GM18861 (cell line): ENCODE data around the gene DYNLT1.
"Not testable (repeated sequence)": the region's sequence is repeated elsewhere in the genome, so short reads cannot be mapped to it uniquely, and the experiment has no call there.

Source experiments
- ATAC-seq: cut with Tn5 transposase; IDR thresholded peaks from one replicate; pipeline ENCODE4 v1.9.1; 2021; ENCODE audit not compliant: unreplicated experiment

The DYNLT1 gene

DNA sequence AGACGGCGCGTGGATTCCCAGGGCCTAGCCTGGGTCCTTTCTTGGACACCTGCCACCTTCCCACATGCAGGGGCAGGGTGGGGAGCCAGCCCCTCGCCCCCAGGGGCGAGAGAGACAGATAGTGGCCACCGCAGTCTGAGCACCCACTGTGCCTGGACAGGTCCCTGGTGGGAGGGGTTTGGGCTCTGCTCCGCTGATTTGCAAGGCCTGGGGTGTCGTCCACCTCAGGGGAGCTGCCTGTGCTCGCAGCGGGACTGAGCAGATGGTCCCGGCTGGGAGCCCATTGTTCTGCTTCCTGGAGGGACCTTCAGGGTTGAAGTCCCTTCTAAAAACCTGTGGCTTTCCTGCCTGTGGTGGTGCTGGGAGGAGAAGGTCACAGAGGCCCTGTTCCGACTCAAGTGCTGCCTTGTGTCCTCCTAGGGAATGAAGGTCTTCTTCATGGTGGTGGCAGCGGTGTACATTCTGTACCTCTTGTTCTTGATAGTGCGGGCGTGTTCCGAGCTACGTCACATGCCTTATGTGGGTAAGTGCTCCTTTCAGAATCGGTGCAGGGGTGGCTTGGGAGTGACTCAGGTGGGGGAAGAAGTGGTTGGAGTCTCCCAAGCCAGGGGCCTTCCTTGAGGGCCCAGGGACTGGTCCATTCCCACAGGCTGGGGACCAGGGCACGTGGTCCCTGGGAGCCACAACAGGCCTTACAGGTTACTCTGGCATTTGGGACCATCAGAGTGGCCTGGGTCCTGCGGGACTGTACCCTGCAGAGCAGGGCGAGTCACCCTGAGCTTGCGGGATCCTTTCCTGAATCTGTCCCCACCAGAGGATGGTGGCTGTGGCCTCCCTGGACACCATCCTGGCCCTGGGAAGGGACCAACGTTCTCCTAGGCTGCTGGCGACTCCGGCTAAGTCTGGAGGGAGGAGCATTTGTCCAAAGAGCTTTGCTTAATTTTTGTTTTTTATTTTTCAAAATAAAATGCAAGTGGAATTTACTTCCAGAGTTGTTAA is 19.6 kb downstream of the DYNLT1 start:
- ATAC-seq: no peak

DNA sequence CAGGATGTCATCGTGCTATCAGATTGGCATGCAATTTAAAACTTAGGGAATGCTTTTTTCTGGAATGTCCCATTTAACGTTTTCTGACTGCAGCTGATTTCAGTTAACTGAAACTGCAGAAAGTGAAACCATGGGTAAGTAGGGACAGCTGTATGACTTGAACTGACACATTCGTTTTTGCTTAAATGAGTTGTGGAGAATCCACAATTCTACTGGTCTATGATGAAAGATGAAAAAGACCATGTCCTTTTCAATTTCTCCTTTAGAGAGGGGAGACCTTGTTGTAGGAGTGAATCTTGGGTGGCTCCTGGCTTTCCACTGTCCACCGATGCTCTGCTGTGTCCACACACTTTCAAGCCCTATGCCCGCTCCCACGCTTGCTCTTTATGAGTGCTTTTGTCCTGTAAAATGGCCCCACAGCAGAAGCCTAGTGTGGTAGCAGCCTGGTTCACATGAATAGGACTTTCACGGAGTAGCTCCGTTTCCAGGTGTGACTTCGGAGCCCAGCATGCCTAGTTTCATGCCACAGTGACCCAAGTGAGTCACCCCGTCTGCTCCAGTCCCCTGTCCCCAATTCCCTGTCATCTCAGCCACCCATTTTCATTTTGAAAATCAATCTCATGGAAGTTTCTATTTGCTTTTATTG is 21.9 kb downstream of the DYNLT1 start:
- no peak for ATAC-seq

DNA sequence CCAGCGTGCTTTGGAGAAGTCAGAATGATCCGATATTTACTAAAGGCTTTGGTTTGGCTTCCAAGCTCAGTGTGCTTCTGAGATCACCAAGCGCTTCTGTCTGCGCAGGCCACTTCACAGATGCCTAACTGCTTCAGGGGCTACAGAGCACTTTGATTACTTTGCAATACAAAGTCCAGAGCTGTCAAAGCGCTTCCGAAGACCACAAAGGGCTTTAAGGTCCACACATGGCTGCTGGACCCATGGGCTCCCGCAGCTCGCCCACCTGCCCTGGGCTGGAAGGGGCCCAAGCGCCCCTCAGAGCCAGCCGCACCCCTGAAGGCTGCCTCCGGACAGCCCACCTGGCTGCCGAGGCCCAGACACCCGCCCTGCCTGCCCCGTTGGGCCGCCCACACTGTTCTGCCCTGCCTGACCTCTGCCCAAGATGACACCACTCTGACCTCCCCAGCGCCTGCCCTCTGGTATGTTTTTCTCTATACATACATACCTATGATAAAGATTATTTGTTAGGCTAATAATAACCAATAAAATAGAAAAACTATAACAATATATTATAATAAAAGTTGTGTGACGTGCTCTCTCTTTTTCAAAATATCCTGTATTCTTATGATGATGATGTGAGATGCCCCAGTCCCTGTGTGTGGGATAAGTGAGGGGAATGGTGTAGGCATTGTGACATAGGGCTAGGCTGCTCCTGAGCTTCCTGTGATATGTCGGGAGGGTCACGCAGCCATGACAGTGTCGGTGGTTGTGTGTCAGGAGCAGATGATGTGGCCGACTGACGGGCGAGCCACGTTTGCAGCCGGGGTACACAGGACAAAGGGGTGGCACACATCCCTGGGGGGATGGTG is 22.6 kb downstream of the DYNLT1 start:
- ATAC-seq: no peak

DNA sequence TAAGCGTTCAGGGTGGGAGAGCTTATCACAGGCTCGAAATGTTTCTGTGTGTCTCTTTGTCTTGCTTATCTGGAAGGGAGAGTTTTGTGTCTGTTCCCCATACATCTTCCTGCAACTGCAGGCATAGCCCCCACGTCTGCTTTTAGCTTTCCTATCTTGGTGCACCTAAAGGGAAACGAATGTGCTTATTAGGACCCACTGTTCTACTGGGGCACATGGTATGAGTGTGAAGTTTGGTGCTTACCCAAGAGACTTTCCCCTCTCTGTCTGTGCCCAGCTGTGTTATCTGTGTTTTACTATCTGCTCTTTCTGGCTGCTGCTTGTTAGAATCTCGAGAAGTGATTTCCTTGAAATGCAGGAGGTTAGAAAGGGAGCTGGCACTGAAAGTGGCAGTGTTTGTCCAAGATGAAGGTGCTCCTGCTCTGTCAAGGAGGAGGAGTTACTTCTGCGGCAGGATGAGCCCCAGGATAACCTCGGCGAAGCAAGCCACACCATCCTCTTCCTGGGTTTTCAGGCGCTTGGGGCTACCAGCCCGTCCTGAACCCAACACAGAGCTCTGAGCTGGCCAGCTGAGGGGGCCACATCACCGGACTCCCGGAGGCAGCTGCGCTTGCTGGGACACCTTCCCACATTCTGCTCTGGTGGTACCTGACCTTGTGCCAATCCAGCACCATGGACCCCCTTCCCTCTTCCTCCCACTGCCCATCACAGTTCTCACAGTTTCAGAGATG is 23.4 kb downstream of the DYNLT1 start:
- ATAC-seq: no peak

DNA sequence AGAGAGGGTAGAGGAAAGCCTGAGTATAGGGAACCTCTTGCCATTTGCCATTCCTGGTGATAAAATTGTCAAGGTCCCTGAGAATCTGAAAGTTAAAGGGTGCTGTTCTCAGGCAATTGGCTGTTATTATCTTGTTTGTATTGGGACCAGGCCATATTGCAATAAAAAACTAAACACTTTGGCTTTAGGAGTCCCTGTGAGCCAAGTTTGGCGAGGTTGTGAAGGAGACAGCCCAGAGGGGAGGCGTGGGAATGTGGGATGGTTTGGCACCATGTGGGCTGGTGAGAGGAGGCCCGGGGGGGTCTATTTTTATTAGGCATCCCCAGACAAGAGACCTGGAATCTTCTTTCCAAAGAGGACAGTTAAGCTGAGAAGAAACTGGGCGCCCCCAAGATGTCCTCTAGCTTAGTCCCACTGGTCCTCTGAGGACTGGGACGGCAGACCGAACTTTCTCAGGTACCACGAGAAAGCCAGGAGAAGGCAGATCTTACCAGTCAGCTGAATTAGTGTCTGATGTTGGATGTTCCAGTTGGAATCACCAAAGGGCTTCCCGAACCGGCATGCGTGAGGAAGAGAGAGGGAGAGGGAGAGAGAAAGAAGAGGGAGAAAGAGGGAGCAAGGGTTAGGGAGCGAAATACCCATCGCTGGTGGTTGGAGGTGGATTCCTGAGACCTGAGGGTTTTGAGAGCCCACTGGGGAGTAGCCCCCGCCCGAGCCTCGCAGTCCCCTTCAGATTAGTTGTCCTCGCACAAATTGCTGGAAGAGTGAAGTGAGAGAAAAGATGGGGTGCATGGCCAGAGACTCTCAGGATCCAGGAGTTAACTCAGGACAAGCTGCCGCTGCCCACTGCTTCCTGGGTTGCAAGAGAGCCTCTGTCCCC is 24.4 kb downstream of the DYNLT1 start:
- no peak for ATAC-seq

DNA sequence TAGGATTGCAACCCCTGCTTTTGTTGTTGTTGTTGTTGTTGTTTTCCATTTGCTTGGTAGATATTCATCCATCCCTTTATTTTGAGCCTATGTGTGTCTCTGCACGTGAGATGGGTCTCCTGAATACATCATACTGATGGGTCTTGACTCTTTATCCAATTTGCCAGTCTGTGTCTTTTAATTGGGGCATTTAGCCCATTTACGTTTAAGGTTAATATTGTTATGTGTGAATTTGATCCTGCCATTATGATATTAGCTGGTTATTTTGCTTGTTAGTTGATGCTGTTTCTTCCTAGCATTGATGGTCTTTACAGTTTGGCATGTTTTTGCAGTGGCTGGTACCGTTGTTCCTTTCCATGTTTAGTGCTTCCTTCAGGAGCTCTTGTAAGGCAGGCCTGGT is 26.3 kb downstream of the DYNLT1 start:
- ATAC-seq: not testable (repeated sequence)

DNA sequence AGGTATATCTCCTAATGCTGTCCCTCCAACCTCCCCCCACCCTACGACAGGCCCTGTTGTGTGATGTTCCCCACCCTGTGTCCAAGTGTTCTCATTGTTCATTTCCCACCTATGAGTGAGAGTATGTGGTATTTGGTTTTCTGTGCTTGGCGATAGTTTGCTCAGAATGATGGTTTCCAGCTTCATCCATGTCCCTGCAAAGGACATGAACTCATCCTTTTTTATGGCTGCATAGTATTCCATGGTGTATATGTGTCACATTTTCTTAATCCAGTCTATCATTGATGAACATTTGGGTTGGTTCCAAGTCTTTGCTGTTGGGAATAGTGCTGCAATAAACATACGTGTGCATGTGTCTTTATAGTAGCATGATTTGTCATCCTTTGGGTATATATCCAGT is 29.9 kb downstream of the DYNLT1 start:
- not testable (repeated sequence) for ATAC-seq

DNA sequence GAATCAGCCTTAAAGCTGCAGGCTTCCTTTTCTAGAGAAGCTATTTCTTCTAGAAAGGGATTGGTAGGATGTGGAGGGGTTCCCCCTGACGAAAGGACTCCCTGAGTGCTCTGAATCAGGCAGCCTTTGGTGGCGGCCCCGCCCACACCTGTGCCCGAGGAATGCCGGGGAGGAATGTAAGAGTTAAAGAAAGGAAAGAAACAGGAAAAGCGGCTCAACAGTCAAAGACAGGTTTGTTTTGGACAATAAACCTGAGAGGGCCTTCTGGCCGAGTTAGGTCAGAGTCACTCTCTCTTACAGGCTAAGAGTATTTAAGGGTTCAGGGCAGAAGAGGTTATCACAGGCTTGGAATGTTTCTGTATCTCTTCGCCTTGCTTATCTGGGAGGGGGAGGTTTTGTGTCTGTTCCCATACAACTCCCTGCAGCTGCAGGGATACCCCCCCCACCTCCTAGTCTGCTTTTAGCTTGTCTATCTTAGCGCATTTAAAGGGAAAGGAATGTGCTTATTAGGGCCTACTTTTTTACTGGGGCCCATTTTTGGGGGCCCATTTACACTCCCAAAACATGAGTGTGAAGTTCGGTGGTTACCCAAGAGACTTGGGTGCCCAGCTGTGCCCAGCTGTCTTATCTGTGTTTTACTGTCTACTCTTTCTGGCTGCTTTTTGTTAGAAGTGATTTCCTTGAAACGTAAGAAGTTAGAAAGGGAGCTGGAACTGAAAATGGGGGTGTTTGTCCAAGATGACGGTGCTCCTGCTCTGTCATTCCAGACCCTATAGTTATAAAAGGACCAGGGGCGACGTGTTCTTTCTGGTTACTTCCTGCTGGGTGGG is 32.8 kb downstream of the DYNLT1 start:
- no peak for ATAC-seq

DNA sequence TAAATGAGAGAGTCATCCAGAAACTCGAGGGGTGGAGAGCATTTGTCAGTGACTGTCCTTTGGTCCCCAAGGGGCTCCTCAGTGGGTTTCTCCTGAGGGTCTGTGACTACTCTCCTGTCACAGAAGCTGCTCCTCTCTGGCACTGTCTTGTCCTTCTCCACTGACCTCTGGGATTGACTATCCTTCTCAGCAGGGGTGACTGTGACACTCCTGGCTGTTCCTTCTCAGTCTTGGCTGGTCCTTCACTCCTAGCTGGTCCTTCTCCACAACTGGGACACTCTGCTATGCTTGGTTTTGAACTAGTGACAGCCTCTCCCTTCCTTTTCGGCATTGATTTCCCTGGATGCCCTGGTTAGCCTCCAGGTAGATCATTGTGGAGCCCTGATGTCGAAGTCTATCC is 33.5 kb downstream of the DYNLT1 start:
- no peak for ATAC-seq

DNA sequence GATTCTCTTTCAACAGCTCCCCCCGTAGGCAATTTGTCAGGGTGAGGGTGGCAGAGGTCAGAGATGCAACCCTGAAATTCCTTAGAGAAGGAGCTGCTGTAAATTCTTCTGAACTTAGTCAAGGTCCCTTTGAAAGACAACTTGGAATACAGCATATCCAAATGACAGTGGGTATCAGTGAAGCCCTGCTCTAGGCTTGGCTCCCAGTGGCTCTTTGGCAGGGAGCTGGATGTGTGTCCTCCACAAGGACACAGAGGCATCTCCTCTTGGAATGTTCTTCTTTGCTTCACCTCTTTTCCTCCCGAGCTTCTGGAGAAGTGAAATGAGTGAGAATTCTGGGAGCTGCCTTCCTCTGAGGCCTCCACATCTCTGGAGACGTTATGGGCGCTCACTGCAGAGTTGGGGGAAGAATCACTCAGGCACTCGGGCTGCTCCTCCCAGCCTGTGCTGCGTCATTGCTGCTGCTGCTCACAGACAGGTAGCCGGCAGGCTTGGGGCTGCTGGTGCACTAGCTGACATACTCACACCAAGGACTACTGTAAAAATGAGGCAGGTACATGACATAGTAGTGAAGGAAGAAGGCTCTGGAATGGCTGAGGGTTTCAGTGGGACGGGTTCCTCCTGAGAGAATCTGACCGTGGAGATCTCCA is 34.1 kb downstream of the DYNLT1 start:
- no peak for ATAC-seq

DNA sequence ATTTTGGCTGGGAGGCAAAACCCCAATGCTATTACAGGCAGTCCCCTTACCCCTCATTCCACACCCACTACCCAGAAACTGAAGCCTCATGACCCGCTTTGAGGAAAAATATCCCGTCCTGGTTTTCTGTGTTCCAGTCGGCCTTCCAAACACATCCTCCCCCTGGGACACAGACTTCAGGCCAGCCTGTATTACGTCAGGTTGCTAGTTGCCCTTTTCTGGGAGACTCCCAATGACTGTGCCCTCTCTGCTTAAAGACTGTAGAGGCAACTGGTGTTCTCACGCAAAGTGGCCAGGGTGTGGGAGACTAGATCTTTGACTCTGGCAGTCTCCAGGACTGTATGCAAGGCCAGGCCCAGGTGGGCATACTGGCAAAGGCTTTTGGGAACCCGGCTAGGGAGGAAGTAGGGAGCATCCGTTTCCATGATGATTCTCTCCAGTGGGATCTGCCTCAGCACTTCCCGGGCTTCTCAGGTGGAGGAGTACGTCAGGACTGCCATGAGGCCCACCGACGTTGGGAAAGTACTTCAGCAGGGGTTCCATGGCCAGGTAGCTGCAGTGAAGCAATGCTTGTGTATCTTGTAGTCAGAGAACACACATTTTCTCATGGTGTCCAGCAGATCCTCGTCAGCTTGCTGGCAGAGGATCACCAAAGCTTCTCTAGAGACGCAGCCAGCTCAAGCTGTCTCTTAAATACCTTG is 34.9 kb downstream of the DYNLT1 start:
- ATAC-seq: no peak

DNA sequence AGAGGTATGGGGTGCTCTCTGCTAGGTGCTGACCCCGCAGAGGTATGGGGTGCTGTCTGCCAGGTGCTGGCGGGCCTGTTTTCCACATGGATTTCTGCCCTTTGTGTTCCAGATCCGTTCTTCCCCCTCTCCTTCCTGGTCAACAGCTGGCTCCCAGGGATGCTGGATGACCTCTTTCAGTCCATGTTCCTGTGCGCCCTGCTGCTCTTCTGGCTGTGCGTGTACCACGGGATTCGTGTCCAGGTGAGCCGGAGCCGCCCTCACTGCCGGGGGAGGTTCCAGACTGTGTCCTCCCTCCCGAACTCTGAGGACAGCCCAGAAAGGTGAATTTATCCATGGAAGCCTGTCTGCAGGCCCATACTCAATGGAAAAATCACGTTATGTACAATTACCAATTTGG is 36.3 kb downstream of the DYNLT1 start:
- no peak for ATAC-seq

DNA sequence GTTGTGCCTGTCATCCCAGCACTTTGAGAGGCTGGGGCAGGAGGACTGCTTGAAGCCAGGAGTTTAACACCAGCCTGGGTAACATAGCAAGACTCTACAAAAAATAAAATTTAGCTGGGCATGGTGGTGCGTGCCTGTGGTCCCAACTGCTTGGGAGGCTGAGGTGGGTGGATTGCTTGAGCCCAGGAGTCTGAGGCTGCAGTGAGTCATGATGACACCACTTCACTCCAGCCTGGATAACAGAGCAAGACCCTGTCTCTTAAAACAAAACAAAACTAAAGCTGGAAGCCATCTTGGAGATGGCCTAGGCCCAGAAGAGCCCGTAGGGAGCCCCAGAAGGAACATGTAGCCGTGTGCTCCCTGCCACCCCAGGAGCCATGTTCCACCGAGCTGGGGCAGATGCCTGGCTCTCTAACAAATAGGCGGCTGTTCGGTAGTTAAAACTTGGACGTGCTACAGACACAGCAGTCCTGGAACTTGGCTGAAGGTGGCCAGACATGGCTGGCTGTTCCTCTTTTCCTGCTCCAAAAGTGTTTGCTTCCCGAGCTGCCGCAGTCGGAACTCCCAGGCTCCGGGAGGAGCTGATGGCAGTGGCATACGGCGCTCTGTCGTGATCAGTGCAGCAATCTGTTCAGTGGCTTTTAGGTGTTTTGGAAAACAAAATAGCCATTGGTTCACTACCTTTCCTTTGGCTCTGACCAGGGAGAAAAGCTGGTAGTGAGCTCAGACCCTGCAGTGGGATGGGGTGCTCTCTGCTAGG is 37.0 kb downstream of the DYNLT1 start:
- no peak for ATAC-seq

DNA sequence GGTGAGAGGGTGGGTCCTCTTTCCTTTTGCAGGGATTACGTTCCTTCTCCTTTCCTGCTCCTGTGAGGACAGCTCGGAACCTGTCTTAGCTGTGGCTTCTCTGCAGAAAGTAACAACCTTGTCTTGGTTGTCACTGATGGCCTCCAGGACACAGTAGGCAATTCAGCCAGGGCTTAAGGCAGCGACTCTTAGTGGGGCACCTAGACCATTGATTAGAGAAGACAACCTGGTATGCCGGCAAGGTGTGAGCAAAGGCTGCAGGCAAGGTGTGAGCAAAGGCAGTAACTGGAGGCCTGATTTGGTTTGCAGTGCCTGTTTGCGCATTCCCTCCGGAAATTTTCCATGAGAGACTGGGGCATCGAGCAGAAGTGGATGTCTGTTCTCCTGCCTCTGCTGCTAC is 37.6 kb downstream of the DYNLT1 start:
- ATAC-seq: no peak

DNA sequence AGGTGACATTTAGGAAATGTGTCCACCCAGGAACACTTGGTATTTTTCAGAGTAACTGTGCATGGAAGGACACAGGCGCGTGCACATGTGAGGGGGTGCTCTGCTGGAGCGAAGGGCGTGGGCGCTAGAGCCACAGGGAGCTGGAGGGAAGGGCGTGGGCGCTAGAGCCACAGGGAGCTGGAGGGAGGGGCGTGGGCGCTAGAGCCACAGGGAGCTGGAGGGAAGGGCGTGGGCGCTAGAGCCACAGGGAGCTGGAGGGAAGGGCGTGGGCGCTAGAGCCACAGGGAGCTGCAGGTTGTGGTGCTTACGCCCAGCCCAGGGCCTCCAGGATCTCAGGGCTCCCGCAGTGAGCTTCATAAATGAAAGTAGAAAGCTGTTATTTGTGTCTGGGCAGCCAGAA is 38.5 kb downstream of the DYNLT1 start:
- ATAC-seq: not testable (repeated sequence)

DNA sequence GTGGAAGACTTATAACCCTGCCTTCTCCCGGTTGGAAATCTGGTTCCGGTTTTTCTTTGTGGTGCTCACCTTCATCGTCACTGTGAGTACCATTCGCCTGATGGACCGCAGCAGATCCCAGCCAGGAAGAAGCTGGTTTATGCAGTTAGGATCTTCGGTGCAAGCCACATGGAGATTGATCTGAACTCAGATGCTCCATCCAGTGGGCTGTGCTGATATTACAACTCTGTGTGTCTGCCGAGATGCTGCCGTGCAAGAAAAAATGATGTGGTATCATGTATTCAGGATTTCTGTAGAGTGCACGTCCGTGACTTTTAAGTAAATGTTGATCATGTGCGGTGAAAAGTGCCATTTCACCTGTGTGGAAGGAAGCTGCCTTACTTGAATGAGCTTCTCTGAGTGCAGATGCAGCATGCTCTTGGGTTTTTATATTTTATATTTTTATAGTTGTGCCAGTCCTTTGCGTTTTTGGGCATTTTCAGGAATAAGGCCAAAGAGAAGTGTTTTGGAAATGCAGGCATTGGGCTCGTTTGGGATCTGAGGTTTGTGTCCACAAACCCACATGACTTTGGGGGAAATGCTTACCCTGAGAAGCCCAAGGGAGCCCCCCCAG is 39.2 kb downstream of the DYNLT1 start:
- no peak for ATAC-seq

DNA sequence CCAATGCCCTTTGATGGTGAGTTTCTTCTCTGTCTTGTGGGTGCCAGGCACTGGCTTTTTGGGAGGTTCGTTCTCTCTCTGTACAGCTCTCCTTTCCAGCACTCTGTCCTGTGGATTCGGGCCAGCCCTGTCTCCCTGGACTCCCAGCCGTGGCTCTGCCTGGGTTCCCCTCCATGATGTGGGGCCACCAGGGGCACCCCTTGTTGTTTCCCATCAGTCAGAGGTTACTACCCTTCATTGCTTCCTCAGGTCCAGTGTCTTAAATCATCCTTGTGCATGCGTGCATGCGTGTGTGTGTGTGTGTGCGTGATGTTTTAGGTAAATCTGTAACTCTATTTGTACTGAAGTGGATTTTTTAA is 40.5 kb downstream of the DYNLT1 start:
- no peak for ATAC-seq
